ENCODE data around the gene ESPL1. TPM values are rescaled to one million over a fixed set of nuclear protein-coding genes. Genes with fewer than 3 reads are reported as not detected.
"Not testable (repeated sequence)": the region's sequence is repeated elsewhere in the genome, so short reads cannot be mapped to it uniquely, and the experiment has no call there.

ESPL1 gene
- total RNA-seq, 2 donors from 2014 or later = 0.62 to 1.0 TPM

- intact Hi-C loops (cut with DNase I) = no loop called here
- no peak for DNase-seq (ENCODE audit: low spot score)
Measured at GRCh38 chr12:53327435-53328042, 59.4 kb downstream of the ESPL1 start.

GRCh38 chr12:53328043-53328435 is 59.9 kb downstream of the ESPL1 start:
- no peak for DNase-seq (ENCODE audit: low spot score)
- intact Hi-C loops (cut with DNase I) = no loop called here

- DNase-seq (ENCODE audit: low spot score) = no peak
- intact Hi-C loops (cut with DNase I) = no loop called here
Measured at GRCh38 chr12:53330671-53331070, 62.6 kb downstream of the ESPL1 start.

- intact Hi-C loops (cut with DNase I); DNase-seq (ENCODE audit: low spot score): not testable (repeated sequence)
Measured at GRCh38 chr12:53332339-53332738, 64.2 kb downstream of the ESPL1 start.

- intact Hi-C loops (cut with DNase I) = no loop called here
- no peak for DNase-seq (ENCODE audit: low spot score)
Measured at GRCh38 chr12:53332744-53333143, 64.6 kb downstream of the ESPL1 start.

GRCh38 chr12:53333289-53333688 is 65.2 kb downstream of the ESPL1 start:
- no peak for DNase-seq (ENCODE audit: low spot score)
- intact Hi-C loops (cut with DNase I) = no loop called here

GRCh38 chr12:53333845-53334244 is 65.7 kb downstream of the ESPL1 start:
- intact Hi-C loops (cut with DNase I) = no loop called here
- DNase-seq (ENCODE audit: low spot score) = no peak

- DNase-seq (ENCODE audit: low spot score) = no peak
- intact Hi-C loops (cut with DNase I) = no loop called here
Measured at GRCh38 chr12:53334822-53335221, 66.7 kb downstream of the ESPL1 start.

- no peak for DNase-seq (ENCODE audit: low spot score)
- intact Hi-C loops (cut with DNase I) = no loop called here
Measured at GRCh38 chr12:53336181-53336681, 68.1 kb downstream of the ESPL1 start, which contains the start of gene SP7. TSS of gene SP7 (minus strand) at chr12:53336354. CDS start at chr12:53335646, 708 bp downstream.

- intact Hi-C loops (cut with DNase I) = no loop called here
- no peak for DNase-seq (ENCODE audit: low spot score)
Measured at GRCh38 chr12:53338017-53338416, 69.9 kb downstream of the ESPL1 start.

- DNase-seq (ENCODE audit: low spot score) = no peak
- intact Hi-C loops (cut with DNase I) = no loop called here
Measured at GRCh38 chr12:53338916-53339315, 70.8 kb downstream of the ESPL1 start.

- intact Hi-C loops (cut with DNase I) = loop anchor here (10.0 kb wide), 1 partner anchor 164 kb away; the partner anchor contains the start of genes NPFF (in 2 of the 2) and TARBP2 (in 2 of the 2)
- DNase-seq (ENCODE audit: low spot score) = no peak
Measured at GRCh38 chr12:53340398-53340797, 72.3 kb downstream of the ESPL1 start.

Other genes with a start within 250 kb of the ESPL1 start
- 100 to 1,000 TPM; 139 to 218 TPM for gene TNS2, start 218.2 kb upstream of the ESPL1 start, total RNA-seq
- 10 to 100 TPM; 77.6 to 90.5 TPM for gene SPRYD3, start 188.9 kb upstream of the ESPL1 start, total RNA-seq
- gene IGFBP6, start 170.6 kb upstream of the ESPL1 start, total RNA-seq = 100 to 1,000 TPM; 679 to 733 TPM
- gene SOAT2, start 164.8 kb upstream of the ESPL1 start, total RNA-seq = under 1 TPM; 0.32 to 0.90 TPM
- 10 to 100 TPM; 23.7 to 27.4 TPM for gene ZNF740, start 87.6 kb upstream of the ESPL1 start, total RNA-seq
- 10 to 100 TPM; 16.4 to 22.3 TPM for gene CSAD, start 87.4 kb upstream of the ESPL1 start, total RNA-seq
- gene ITGB7, start 61.0 kb upstream of the ESPL1 start, total RNA-seq = 1 to 10 TPM; 2.1 to 2.9 TPM
- 10 to 100 TPM; 33.4 to 38.1 TPM for gene RARG, start 36.1 kb upstream of the ESPL1 start, total RNA-seq
- 100 to 1,000 TPM; 473 to 486 TPM for gene PFDN5, start 27.2 kb downstream of the ESPL1 start, total RNA-seq
- gene MYG1, start 31.4 kb downstream of the ESPL1 start, total RNA-seq = 10 to 100 TPM; 35.6 to 37.8 TPM
- gene AAAS, start 53.3 kb downstream of the ESPL1 start, total RNA-seq = 10 to 100 TPM; 29.5 to 35.3 TPM
- gene SP7, start 68.1 kb downstream of the ESPL1 start, total RNA-seq = not detected
- gene SP1, start 111.9 kb downstream of the ESPL1 start, total RNA-seq = 10 to 100 TPM; 55.1 to 59.9 TPM
- gene AMHR2, start 155.6 kb downstream of the ESPL1 start, total RNA-seq = not detected
- 100 to 1,000 TPM in 1 of 2 donors, 10 to 100 TPM in 1; 99.1 to 102 TPM for gene PRR13, start 173.4 kb downstream of the ESPL1 start, total RNA-seq
- 100 to 1,000 TPM; 500 to 501 TPM for gene PCBP2, start 183.8 kb downstream of the ESPL1 start, total RNA-seq
- gene MAP3K12, start 231.2 kb downstream of the ESPL1 start, total RNA-seq = 10 to 100 TPM; 21.7 to 29.4 TPM
- gene TARBP2, start 233.0 kb downstream of the ESPL1 start, total RNA-seq = 10 to 100 TPM; 12.8 to 16.8 TPM
- gene NPFF, start 239.2 kb downstream of the ESPL1 start, total RNA-seq = not detected